WTC11 (cell line): ENCODE results near the gene TLE2.

Source experiments
- CREM ChIP-seq: sonication (generic); formaldehyde crosslinking; IDR thresholded peaks from 2 replicates; pipeline ENCODE4 v1.8.1; 2022; ENCODE audit warnings: mild to moderate bottlenecking, missing genetic modification reagents, moderate library complexity
- SMAD3 ChIP-seq: sonication (generic); formaldehyde crosslinking; IDR thresholded peaks from 2 replicates; pipeline ENCODE4 v1.8.0; 2022; ENCODE audit warnings: missing genetic modification reagents, mild to moderate bottlenecking, borderline replicate concordance
- USF2 ChIP-seq: sonication (generic); formaldehyde crosslinking; IDR thresholded peaks from 2 replicates; pipeline ENCODE4 v1.8.1; 2023; ENCODE audit warnings: mild to moderate bottlenecking, missing genetic modification reagents, moderate library complexity
- TF ChIP-seq, protein P1 (sequence below): fragments of 200-600 bp; IDR thresholded peaks from 2 replicates; pipeline ENCODE4 v1.8.0; 2022; ENCODE audit warnings: antibody characterized with exemption
- TF ChIP-seq, protein P2 (sequence below): sonication (generic); formaldehyde crosslinking; IDR thresholded peaks from 2 replicates; pipeline ENCODE4 v1.8.1; 2022; ENCODE audit warnings: low read depth, mild to moderate bottlenecking, moderate library complexity, missing genetic modification reagents, borderline replicate concordance
- TF ChIP-seq, protein P3 (sequence below): sonication (generic); formaldehyde crosslinking; conservative IDR thresholded peaks from 2 replicates; pipeline ENCODE4 v1.8.1; 2022; ENCODE audit warnings: mild to moderate bottlenecking, missing genetic modification reagents

DNA sequence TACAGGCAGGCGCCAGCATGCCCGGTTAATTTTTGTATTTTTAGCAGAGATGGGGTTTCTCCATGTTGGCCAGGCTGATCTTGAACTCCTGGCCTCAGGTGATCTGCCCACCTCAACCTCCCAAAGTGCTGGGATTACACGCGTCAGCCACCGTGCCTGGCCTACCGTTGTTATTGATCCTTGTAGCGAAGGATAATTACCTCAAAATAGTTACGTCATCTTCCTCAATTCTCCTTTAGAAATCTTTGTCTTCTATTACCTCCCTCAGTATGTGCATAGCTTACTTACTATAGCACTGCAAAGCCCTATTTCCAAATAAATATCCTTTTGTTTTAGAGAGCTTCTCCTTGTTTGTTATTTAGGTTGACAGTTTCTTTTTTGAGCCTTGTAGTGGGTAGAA, 61.1 kb downstream of the TLE2 start:
- TF ChIP-seq, protein P1, sequence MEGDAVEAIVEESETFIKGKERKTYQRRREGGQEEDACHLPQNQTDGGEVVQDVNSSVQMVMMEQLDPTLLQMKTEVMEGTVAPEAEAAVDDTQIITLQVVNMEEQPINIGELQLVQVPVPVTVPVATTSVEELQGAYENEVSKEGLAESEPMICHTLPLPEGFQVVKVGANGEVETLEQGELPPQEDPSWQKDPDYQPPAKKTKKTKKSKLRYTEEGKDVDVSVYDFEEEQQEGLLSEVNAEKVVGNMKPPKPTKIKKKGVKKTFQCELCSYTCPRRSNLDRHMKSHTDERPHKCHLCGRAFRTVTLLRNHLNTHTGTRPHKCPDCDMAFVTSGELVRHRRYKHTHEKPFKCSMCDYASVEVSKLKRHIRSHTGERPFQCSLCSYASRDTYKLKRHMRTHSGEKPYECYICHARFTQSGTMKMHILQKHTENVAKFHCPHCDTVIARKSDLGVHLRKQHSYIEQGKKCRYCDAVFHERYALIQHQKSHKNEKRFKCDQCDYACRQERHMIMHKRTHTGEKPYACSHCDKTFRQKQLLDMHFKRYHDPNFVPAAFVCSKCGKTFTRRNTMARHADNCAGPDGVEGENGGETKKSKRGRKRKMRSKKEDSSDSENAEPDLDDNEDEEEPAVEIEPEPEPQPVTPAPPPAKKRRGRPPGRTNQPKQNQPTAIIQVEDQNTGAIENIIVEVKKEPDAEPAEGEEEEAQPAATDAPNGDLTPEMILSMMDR = no peak
- no peak for TF ChIP-seq CREM (CRISPR knock-in tag)
- no peak for TF ChIP-seq USF2 (CRISPR knock-in tag)
- TF ChIP-seq, protein P2, sequence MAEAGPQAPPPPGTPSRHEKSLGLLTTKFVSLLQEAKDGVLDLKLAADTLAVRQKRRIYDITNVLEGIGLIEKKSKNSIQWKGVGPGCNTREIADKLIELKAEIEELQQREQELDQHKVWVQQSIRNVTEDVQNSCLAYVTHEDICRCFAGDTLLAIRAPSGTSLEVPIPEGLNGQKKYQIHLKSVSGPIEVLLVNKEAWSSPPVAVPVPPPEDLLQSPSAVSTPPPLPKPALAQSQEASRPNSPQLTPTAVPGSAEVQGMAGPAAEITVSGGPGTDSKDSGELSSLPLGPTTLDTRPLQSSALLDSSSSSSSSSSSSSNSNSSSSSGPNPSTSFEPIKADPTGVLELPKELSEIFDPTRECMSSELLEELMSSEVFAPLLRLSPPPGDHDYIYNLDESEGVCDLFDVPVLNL (CRISPR knock-in tag) = no peak
- TF ChIP-seq, protein P3, sequence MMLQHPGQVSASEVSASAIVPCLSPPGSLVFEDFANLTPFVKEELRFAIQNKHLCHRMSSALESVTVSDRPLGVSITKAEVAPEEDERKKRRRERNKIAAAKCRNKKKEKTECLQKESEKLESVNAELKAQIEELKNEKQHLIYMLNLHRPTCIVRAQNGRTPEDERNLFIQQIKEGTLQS = no peak
- TF ChIP-seq SMAD3 (CRISPR knock-in tag) = no peak
